ENCODE data around the gene NAIF1.

The NAIF1 gene

GRCh38 chr9:128087262-128087661 lies 20.1 kb upstream of the NAIF1 start:
- H4K91ac ChIP-seq (ENCODE audit: low read depth, low read length, poor library complexity): no peak overlapping the region
- no peak overlapping the region for H2BK5ac ChIP-seq (ENCODE audit: low read length)
- no peak overlapping the region for H3K4ac ChIP-seq (ENCODE audit: low read length)
- no CpG with 5 or more reads among the region's 10 CpGs for WGBS, 2 donors (ENCODE audit: extremely low coverage in 2 of 2, insufficient read length in 2 of 2, insufficient replicate concordance in 1 of 2)
- no peak overlapping the region for H2BK12ac ChIP-seq (ENCODE audit: low read length)
- no peak overlapping the region for H2BK15ac ChIP-seq (ENCODE audit: low read length)
- H3K27me3 ChIP-seq (ENCODE audit: control insufficient read depth in 3 of 3, insufficient read depth in 3 of 3, low read depth in 1 of 3, low read length in 3 of 3): no peaks in the 10 kb centered on the region
- H2AK5ac ChIP-seq (ENCODE audit: low read depth, low read length): no peak overlapping the region
- DNase-seq (ENCODE audit: low spot score): no peak
- no peak overlapping the region for H3K23ac ChIP-seq (ENCODE audit: low read depth, low read length, poor library complexity)
- H3K27ac ChIP-seq (replicated peaks; ENCODE audit: low read length): no peak overlapping the region
- H2AFZ ChIP-seq (ENCODE audit: low read length): no peak overlapping the region
- H3K79me1 ChIP-seq (ENCODE audit: low read depth, low read length): no peaks in the 10 kb centered on the region
- H3K36me3 ChIP-seq (replicated peaks in 1 of 2; ENCODE audit: control insufficient read depth in 2 of 2, insufficient read depth in 2 of 2, low read length in 2 of 2): peaks cover 0 to 9% of the 10 kb centered on the region in 2 donors
- no peaks in the 10 kb centered on the region for H3K9me3 ChIP-seq (replicated peaks in 1 of 2; ENCODE audit: control insufficient read depth in 2 of 2, insufficient read depth in 1 of 2, low read depth in 1 of 2, low read length in 2 of 2)
- no peak overlapping the region for H3K14ac ChIP-seq (ENCODE audit: low read length)
- H3K4me3 ChIP-seq (ENCODE audit: low read length in 2 of 2): no peak overlapping the region
- peaks cover 7 to 13% of the 10 kb centered on the region in 2 donors for H3K4me1 ChIP-seq (ENCODE audit: control insufficient read depth in 2 of 2, insufficient read depth in 1 of 2, low read depth in 1 of 2, low read length in 2 of 2)
- no peak overlapping the region for H3K9ac ChIP-seq (ENCODE audit: low read depth, low read length, poor library complexity)
- no peak overlapping the region for H3K18ac ChIP-seq (ENCODE audit: low read length)
- H4K8ac ChIP-seq (ENCODE audit: low read depth, low read length): no peak overlapping the region
- H2BK120ac ChIP-seq (ENCODE audit: low read depth, low read length): no peak overlapping the region
- no peak overlapping the region for H3K4me2 ChIP-seq (ENCODE audit: insufficient read depth, low read length, poor library complexity, severe bottlenecking)

GRCh38 chr9:128085943-128086342 lies 18.8 kb upstream of the NAIF1 start:
- Histone ChIP-seq H4K91ac (ENCODE audit: low read depth, low read length, poor library complexity) (no peak overlapping the region), H3K27ac (replicated peaks; ENCODE audit: low read length) (no peak overlapping the region), H2BK5ac (ENCODE audit: low read length) (no peak overlapping the region), H3K9ac (ENCODE audit: low read depth, low read length, poor library complexity) (no peak overlapping the region), H3K4me1 (ENCODE audit: control insufficient read depth in 2 of 2, insufficient read depth in 1 of 2, low read depth in 1 of 2, low read length in 2 of 2) (peaks cover 10 to 11% of the 10 kb centered on the region in 2 donors), H3K23ac (ENCODE audit: low read depth, low read length, poor library complexity) (no peak overlapping the region), H3K4me3 (ENCODE audit: low read length in 2 of 2) (no peak overlapping the region), H4K8ac (ENCODE audit: low read depth, low read length) (no peak overlapping the region), H2AK5ac (ENCODE audit: low read depth, low read length) (no peak overlapping the region), H3K4me2 (ENCODE audit: insufficient read depth, low read length, poor library complexity, severe bottlenecking) (no peak overlapping the region), H3K18ac (ENCODE audit: low read length) (no peak overlapping the region), H3K36me3 (replicated peaks in 1 of 2; ENCODE audit: control insufficient read depth in 2 of 2, insufficient read depth in 2 of 2, low read length in 2 of 2) (peaks cover 0 to 9% of the 10 kb centered on the region in 2 donors), H3K4ac (ENCODE audit: low read length) (no peak overlapping the region), H2BK15ac (ENCODE audit: low read length) (no peak overlapping the region), H3K14ac (ENCODE audit: low read length) (no peak overlapping the region), H2BK120ac (ENCODE audit: low read depth, low read length) (no peak overlapping the region), H2AFZ (ENCODE audit: low read length) (no peak overlapping the region), H3K27me3 (ENCODE audit: control insufficient read depth in 3 of 3, insufficient read depth in 3 of 3, low read depth in 1 of 3, low read length in 3 of 3) (no peaks in the 10 kb centered on the region), H3K79me1 (ENCODE audit: low read depth, low read length) (no peaks in the 10 kb centered on the region), H2BK12ac (ENCODE audit: low read length) (no peak overlapping the region), H3K9me3 (replicated peaks in 1 of 2; ENCODE audit: control insufficient read depth in 2 of 2, insufficient read depth in 1 of 2, low read depth in 1 of 2, low read length in 2 of 2) (no peaks in the 10 kb centered on the region)
- no CpG with 5 or more reads among the region's 4 CpGs for WGBS, 2 donors (ENCODE audit: extremely low coverage in 2 of 2, insufficient read length in 2 of 2, insufficient replicate concordance in 1 of 2)
- DNase-seq (ENCODE audit: low spot score): no peak

GRCh38 chr9:128084746-128085145 lies 17.6 kb upstream of the NAIF1 start:
- WGBS, 2 donors (ENCODE audit: extremely low coverage in 2 of 2, insufficient read length in 2 of 2, insufficient replicate concordance in 1 of 2): no CpG with 5 or more reads among the region's 4 CpGs
- Histone ChIP-seq H3K9me3 (replicated peaks in 1 of 2; ENCODE audit: control insufficient read depth in 2 of 2, insufficient read depth in 1 of 2, low read depth in 1 of 2, low read length in 2 of 2) (no peaks in the 10 kb centered on the region), H2BK5ac (ENCODE audit: low read length) (no peak overlapping the region), H2AFZ (ENCODE audit: low read length) (no peak overlapping the region), H3K4me2 (ENCODE audit: insufficient read depth, low read length, poor library complexity, severe bottlenecking) (no peak overlapping the region), H3K14ac (ENCODE audit: low read length) (no peak overlapping the region), H3K4ac (ENCODE audit: low read length) (no peak overlapping the region), H2BK15ac (ENCODE audit: low read length) (no peak overlapping the region), H4K8ac (ENCODE audit: low read depth, low read length) (no peak overlapping the region), H3K79me1 (ENCODE audit: low read depth, low read length) (no peaks in the 10 kb centered on the region), H2BK12ac (ENCODE audit: low read length) (no peak overlapping the region), H3K23ac (ENCODE audit: low read depth, low read length, poor library complexity) (no peak overlapping the region), H3K36me3 (replicated peaks in 1 of 2; ENCODE audit: control insufficient read depth in 2 of 2, insufficient read depth in 2 of 2, low read length in 2 of 2) (peaks cover 0 to 9% of the 10 kb centered on the region in 2 donors), H3K27me3 (ENCODE audit: control insufficient read depth in 3 of 3, insufficient read depth in 3 of 3, low read depth in 1 of 3, low read length in 3 of 3) (no peaks in the 10 kb centered on the region), H3K27ac (replicated peaks; ENCODE audit: low read length) (no peak overlapping the region), H4K91ac (ENCODE audit: low read depth, low read length, poor library complexity) (no peak overlapping the region), H3K9ac (ENCODE audit: low read depth, low read length, poor library complexity) (no peak overlapping the region), H2BK120ac (ENCODE audit: low read depth, low read length) (no peak overlapping the region), H3K4me1 (ENCODE audit: control insufficient read depth in 2 of 2, insufficient read depth in 1 of 2, low read depth in 1 of 2, low read length in 2 of 2) (peaks cover 14 to 15% of the 10 kb centered on the region in 2 donors), H3K4me3 (ENCODE audit: low read length in 2 of 2) (no peak overlapping the region), H2AK5ac (ENCODE audit: low read depth, low read length) (no peak overlapping the region), H3K18ac (ENCODE audit: low read length) (no peak overlapping the region)
- no peak for DNase-seq (ENCODE audit: low spot score)

- H3K4ac ChIP-seq (ENCODE audit: low read length): no peak overlapping the region
- peak overlapping the region; percentile 24 for H3K27ac ChIP-seq (replicated peaks; ENCODE audit: low read length)
- H4K8ac ChIP-seq (ENCODE audit: low read depth, low read length): no peak overlapping the region
- no peak overlapping the region for H3K23ac ChIP-seq (ENCODE audit: low read depth, low read length, poor library complexity)
- no peaks in the 10 kb centered on the region for H3K9me3 ChIP-seq (replicated peaks in 1 of 2; ENCODE audit: control insufficient read depth in 2 of 2, insufficient read depth in 1 of 2, low read depth in 1 of 2, low read length in 2 of 2)
- H3K4me2 ChIP-seq (ENCODE audit: insufficient read depth, low read length, poor library complexity, severe bottlenecking): no peak overlapping the region
- no peak overlapping the region for H2AK5ac ChIP-seq (ENCODE audit: low read depth, low read length)
- H2BK120ac ChIP-seq (ENCODE audit: low read depth, low read length): no peak overlapping the region
- no peak overlapping the region for H2BK15ac ChIP-seq (ENCODE audit: low read length)
- no peak for DNase-seq (ENCODE audit: low spot score)
- no peak overlapping the region for H2BK5ac ChIP-seq (ENCODE audit: low read length)
- H2BK12ac ChIP-seq (ENCODE audit: low read length): no peak overlapping the region
- H3K18ac ChIP-seq (ENCODE audit: low read length): no peak overlapping the region
- no peak overlapping the region for H3K14ac ChIP-seq (ENCODE audit: low read length)
- H3K79me1 ChIP-seq (ENCODE audit: low read depth, low read length): no peaks in the 10 kb centered on the region
- peaks cover 15 to 16% of the 10 kb centered on the region in 2 donors for H3K4me1 ChIP-seq (ENCODE audit: control insufficient read depth in 2 of 2, insufficient read depth in 1 of 2, low read depth in 1 of 2, low read length in 2 of 2)
- no peaks in the 10 kb centered on the region for H3K27me3 ChIP-seq (ENCODE audit: control insufficient read depth in 3 of 3, insufficient read depth in 3 of 3, low read depth in 1 of 3, low read length in 3 of 3)
- peaks cover 0 to 13% of the 10 kb centered on the region in 2 donors for H3K36me3 ChIP-seq (replicated peaks in 1 of 2; ENCODE audit: control insufficient read depth in 2 of 2, insufficient read depth in 2 of 2, low read length in 2 of 2)
- H2AFZ ChIP-seq (ENCODE audit: low read length): no peak overlapping the region
- H4K91ac ChIP-seq (ENCODE audit: low read depth, low read length, poor library complexity): no peak overlapping the region
- WGBS, 2 donors (ENCODE audit: extremely low coverage in 2 of 2, insufficient read length in 2 of 2, insufficient replicate concordance in 1 of 2): no CpG with 5 or more reads among the region's 7 CpGs
- H3K4me3 ChIP-seq (ENCODE audit: low read length in 2 of 2): no peak overlapping the region
- H3K9ac ChIP-seq (ENCODE audit: low read depth, low read length, poor library complexity): no peak overlapping the region
Observed at GRCh38 chr9:128082151-128082550, 15.0 kb upstream of the NAIF1 start.

All from neuronal stem cell (in vitro differentiated cells).